Progenitor cell of endocrine pancreas (in vitro differentiated cells): ENCODE measurements around the gene ZNF182. TPM values are rescaled to one million over a fixed set of nuclear protein-coding genes. Genes with fewer than 3 reads are reported as not detected.
"Not testable (repeated sequence)": the region's sequence is repeated elsewhere in the genome, so short reads cannot be mapped to it uniquely, and the experiment has no call there.

Source experiments
- DNase-seq: peaks from one replicate; pipeline ENCODE4 v3.0.0; 2021; ENCODE audit warnings: low spot score; ENCODE audit not compliant: unreplicated experiment
- H3K27ac Mint-ChIP-seq: 2 replicates; pipeline ENCODE4 v1.8.0; 2021; ENCODE audit warnings: mild to moderate bottlenecking, moderate library complexity, mixed read lengths
- H3K27me3 Mint-ChIP-seq: 2 replicates; pipeline ENCODE4 v1.8.0; 2021; ENCODE audit warnings: mixed read lengths
- H3K36me3 Mint-ChIP-seq: 2 replicates; pipeline ENCODE4 v1.8.0; 2022; ENCODE audit warnings: mixed read lengths; ENCODE audit not compliant: insufficient read depth
- H3K4me1 Mint-ChIP-seq: 2 replicates; pipeline ENCODE4 v1.8.0; 2021; ENCODE audit warnings: low read depth, mixed read lengths
- H3K4me3 Mint-ChIP-seq: 2 replicates; pipeline ENCODE4 v1.8.0; 2021; ENCODE audit warnings: low read depth, mild to moderate bottlenecking, moderate library complexity, mixed read lengths
- H3K9me3 Mint-ChIP-seq: 2 replicates; pipeline ENCODE4 v1.8.0; 2021; ENCODE audit warnings: low read depth, mixed read lengths
- total RNA-seq: library from RNA; stranded (reverse); gene quantifications from 2 replicates; pipeline ENCODE4 v1.2.1, GENCODE V29; 2021
- TF ChIP-seq, protein P1 (sequence below): fragments of 200-600 bp; sonication (generic); IDR thresholded peaks from one replicate; pipeline ENCODE4 v1.5.0; 2021; ENCODE audit warnings: antibody characterized with exemption, mild to moderate bottlenecking; ENCODE audit not compliant: unreplicated experiment

The ZNF182 gene
- total RNA-seq, 1 donor from 2014 or later = 11.0 TPM

DNA sequence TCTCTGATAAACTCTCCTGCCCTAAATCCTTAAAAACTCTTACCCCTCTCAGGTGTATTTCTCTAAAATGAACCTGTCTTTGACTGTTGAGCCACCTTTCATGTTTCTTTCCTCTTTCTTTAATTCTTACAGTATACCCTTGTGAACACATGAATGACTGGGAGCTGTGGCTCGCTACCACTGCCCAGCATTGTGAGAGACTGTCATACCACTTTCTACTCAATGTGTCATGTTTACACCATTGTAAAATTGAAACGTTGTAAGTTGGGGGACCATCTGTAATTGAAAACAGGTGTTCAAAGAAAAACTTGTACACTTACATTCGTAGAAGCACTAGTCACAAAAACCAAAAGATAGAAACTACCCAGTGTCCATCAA, 66.9 kb downstream of the ZNF182 start:
- Mint-ChIP-seq H3K4me1 (peaks cover 3% of the 10 kb centered on the region), H3K4me3 (no peak overlapping the region), H3K27ac (no peak overlapping the region), H3K9me3 (peaks cover 13% of the 10 kb centered on the region), H3K36me3 (peaks cover 1% of the 10 kb centered on the region), H3K27me3 (no peaks in the 10 kb centered on the region)
- TF ChIP-seq, protein P1, sequence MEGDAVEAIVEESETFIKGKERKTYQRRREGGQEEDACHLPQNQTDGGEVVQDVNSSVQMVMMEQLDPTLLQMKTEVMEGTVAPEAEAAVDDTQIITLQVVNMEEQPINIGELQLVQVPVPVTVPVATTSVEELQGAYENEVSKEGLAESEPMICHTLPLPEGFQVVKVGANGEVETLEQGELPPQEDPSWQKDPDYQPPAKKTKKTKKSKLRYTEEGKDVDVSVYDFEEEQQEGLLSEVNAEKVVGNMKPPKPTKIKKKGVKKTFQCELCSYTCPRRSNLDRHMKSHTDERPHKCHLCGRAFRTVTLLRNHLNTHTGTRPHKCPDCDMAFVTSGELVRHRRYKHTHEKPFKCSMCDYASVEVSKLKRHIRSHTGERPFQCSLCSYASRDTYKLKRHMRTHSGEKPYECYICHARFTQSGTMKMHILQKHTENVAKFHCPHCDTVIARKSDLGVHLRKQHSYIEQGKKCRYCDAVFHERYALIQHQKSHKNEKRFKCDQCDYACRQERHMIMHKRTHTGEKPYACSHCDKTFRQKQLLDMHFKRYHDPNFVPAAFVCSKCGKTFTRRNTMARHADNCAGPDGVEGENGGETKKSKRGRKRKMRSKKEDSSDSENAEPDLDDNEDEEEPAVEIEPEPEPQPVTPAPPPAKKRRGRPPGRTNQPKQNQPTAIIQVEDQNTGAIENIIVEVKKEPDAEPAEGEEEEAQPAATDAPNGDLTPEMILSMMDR = no peak
- DNase-seq = no peak

DNA sequence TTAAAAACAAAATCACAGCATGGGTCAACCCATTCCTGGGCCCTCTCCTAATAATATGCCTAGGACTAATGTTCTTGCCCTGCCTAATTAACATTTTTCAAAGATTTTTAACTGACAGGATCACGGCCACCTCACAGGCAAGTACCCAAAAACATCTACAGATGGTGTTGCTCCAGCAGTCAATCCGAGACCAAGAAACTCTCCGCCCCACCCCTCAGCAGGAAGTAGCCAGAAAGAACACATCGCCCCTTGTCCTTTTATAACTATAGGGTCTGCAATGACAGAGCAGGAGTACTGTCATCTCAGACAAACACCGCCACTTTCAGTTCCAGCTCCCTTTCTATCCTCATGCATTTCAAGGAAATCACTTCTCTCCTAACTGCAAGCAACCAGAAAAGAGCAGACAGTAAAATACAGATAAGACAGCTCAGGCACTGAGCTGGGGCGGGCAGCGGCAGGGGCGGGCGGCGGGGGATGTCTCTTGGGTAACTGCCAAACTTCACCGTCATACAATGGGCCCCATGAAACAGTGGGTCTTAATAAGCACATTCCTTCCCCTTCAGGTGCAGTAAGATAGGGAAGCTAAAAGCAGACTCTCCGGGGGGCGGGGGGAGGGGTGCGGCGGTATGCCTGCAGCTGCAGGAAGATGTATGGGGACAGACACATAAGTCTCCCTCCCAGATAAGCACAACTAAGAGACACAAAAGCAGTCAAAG, 67.4 kb downstream of the ZNF182 start:
- Mint-ChIP-seq H3K27me3 (no peaks in the 10 kb centered on the region), H3K27ac (peak overlapping the region; percentile 84), H3K9me3 (peaks cover 11% of the 10 kb centered on the region), H3K4me3 (peak overlapping the region; percentile 64), H3K36me3 (peaks cover 1% of the 10 kb centered on the region), H3K4me1 (peaks cover 3% of the 10 kb centered on the region)
- TF ChIP-seq, protein P1 = no peak
- DNase-seq = no peak

DNA sequence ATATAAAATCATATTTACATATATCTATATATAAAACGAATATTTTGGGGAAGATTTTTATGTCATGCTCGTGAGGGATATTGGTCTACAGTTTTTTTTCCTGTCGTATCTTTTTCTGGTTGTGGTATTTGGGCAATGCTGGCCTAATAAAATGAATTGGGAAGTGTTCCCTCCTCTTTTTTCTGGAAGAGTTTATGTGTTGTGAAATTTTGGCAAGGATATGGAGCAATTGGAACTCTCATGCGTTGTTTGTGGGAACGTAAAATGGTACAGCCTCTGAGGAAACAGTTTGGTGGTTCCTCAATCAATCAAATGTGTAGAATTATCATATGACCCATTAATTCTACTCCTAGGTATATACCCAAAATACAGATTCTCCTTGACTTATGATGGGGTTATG, 69.8 kb downstream of the ZNF182 start:
- TF ChIP-seq, protein P1 = no peak

DNA sequence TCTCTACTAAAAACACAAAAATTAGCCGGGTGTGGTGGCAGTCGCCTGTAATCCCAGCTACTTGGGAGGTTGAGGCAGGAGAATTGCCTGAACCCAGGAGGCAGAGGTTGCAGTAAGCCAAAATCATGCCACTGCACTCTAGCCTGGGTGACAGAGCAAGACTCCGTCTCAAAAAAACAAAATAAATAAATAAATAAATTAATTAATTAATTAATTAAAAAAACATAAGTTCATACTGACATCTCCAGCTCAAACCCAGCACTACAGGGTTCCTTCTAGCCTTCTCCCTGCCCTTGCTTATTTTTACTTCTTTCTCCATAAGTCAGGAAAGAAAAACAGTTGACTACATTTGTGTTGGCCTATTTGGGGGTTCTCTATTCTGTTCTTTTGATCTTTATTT, 71.8 kb downstream of the ZNF182 start:
- not testable (repeated sequence) for H3K36me3 Mint-ChIP-seq, H3K4me3 Mint-ChIP-seq, H3K9me3 Mint-ChIP-seq, H3K4me1 Mint-ChIP-seq, DNase-seq, H3K27me3 Mint-ChIP-seq, H3K27ac Mint-ChIP-seq

More for the DNA sequence above, 69.8 kb downstream of the ZNF182 start:
- no peaks in the 10 kb centered on the region for H3K36me3 Mint-ChIP-seq
- no peak overlapping the region for H3K4me3 Mint-ChIP-seq
- peaks cover 3% of the 10 kb centered on the region for H3K4me1 Mint-ChIP-seq
- no peak for DNase-seq
- H3K27me3 Mint-ChIP-seq = no peaks in the 10 kb centered on the region
- H3K27ac Mint-ChIP-seq = no peak overlapping the region
- H3K9me3 Mint-ChIP-seq = peaks cover 3% of the 10 kb centered on the region

DNA sequence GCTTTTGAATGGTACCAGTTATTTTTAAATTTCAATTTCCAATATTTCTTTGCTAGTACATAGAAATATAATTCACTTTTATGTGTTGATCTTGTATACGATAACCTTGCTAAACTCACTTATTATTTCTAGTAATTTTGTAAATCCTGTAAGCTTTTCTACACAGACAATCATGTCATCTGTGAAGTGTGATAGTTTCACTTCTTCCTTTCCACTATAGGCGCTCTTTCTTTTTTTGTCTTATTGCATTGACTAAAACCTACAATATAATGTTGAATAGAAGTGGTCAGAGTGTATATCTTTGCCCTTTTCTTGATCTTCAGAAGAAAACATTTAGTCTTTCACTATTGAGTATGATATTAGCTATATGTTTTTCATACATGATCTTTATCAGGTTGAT, 76.6 kb downstream of the ZNF182 start:
- H3K27me3 Mint-ChIP-seq = no peaks in the 10 kb centered on the region
- H3K27ac Mint-ChIP-seq = no peak overlapping the region
- H3K4me1 Mint-ChIP-seq = no peaks in the 10 kb centered on the region
- DNase-seq = no peak
- H3K9me3 Mint-ChIP-seq = peaks cover 22% of the 10 kb centered on the region
- TF ChIP-seq, protein P1 = no peak
- no peak overlapping the region for H3K4me3 Mint-ChIP-seq
- no peaks in the 10 kb centered on the region for H3K36me3 Mint-ChIP-seq

Other genes with a start within 250 kb of the ZNF182 start
- gene ZNF81, start 167.1 kb downstream of the ZNF182 start, total RNA-seq = 10.9 and 12.2 TPM in 2 replicates
- gene SPACA5, start 3.0 kb upstream of the ZNF182 start, total RNA-seq = not detected in 2 replicates
- gene ZNF630, start 67.7 kb upstream of the ZNF182 start, total RNA-seq = 2.7 and 3.0 TPM in 2 replicates
- not detected in 2 replicates for gene SPACA5B, start 126.6 kb upstream of the ZNF182 start, total RNA-seq
- gene SSX5, start 192.8 kb upstream of the ZNF182 start, total RNA-seq = not detected in 2 replicates